Neural progenitor cell (in vitro differentiated cells): ENCODE results near the gene USP36.

Experiments used
- CTCF ChIP-seq: fragments of 200-600 bp; sonication (generic); IDR thresholded peaks from 2 replicates; pipeline ENCODE4 v1.5.1; 2017; ENCODE audit warnings: antibody characterized with exemption, mild to moderate bottlenecking
- EZH2 ChIP-seq: fragments of 200-600 bp; sonication (generic); IDR thresholded peaks from 2 replicates; pipeline ENCODE4 v1.6.1; 2017; ENCODE audit warnings: antibody characterized with exemption, mild to moderate bottlenecking, moderate library complexity
- EZH2phosphoT487 ChIP-seq: fragments of 200-600 bp; sonication (generic); IDR thresholded peaks from 2 replicates; pipeline ENCODE4 v1.6.1; 2017; ENCODE audit warnings: antibody characterized with exemption

DNA sequence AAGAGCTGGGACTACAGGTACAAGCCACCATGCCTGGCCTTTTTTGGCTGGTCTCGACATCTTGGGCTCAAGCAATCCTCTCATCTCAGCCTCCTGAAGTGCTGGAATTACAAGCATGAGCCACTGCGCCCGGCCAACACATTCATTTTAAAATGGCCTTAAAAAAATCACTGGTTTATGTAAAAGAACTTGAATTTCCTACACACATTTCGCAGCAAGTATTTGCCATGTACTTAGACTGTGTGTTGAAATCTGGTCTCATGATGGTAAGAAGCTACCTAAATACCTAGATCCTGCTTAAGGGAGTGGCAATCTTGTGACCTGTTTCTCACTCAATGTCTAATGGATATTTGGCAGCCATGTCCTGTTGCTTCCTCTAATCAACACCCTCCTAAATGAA lies 50.1 kb downstream of the USP36 start:
- TF ChIP-seq CTCF (no peak), EZH2phosphoT487 (no peak), EZH2 (no peak)
